HepG2 (cell line): ENCODE results near the gene PCNP. TPM values are rescaled to one million over a fixed set of nuclear protein-coding genes. Genes with fewer than 3 reads are reported as not detected.

Experiments used
- ARID3A ChIP-seq: IDR thresholded peaks from 2 replicates; pipeline ENCODE4 v1.6.1; 2012; ENCODE audit warnings: low read depth, low read length, improper control_type of control experiment
- E2F2 ChIP-seq: sonication (generic); formaldehyde crosslinking; IDR thresholded peaks from 2 replicates; pipeline ENCODE4 v1.4.0; 2020; ENCODE audit warnings: missing genetic modification reagents, borderline replicate concordance
- EEA1 ChIP-seq: sonication (generic); formaldehyde crosslinking; IDR thresholded peaks from 2 replicates; pipeline ENCODE4 v1.5.1; 2020; ENCODE audit warnings: mild to moderate bottlenecking, missing genetic modification reagents, borderline replicate concordance
- ESRRA ChIP-seq: sonication (generic); formaldehyde crosslinking; IDR thresholded peaks from 2 replicates; pipeline ENCODE4 v1.5.1; 2020; ENCODE audit warnings: mild to moderate bottlenecking, low read depth, missing genetic modification reagents
- FOXO1 ChIP-seq: sonication (generic); formaldehyde crosslinking; IDR thresholded peaks from 2 replicates; pipeline ENCODE4 v1.4.0; 2020; ENCODE audit warnings: missing genetic modification reagents
- HNRNPH1 ChIP-seq: fragments of 200-400 bp; formaldehyde crosslinking; optimal IDR thresholded peaks from 2 replicates; pipeline ENCODE3; 2017; ENCODE audit warnings: mild to moderate bottlenecking, low read depth, low read length
- HOXA5 ChIP-seq: sonication (generic); formaldehyde crosslinking; IDR thresholded peaks from 2 replicates; pipeline ENCODE4 v1.4.0; 2020; ENCODE audit warnings: missing genetic modification reagents
- HOXA7 ChIP-seq: sonication (generic); formaldehyde crosslinking; IDR thresholded peaks from 2 replicates; pipeline ENCODE4 v1.8.1; 2022; ENCODE audit warnings: mild to moderate bottlenecking, missing genetic modification reagents, moderate library complexity
- KMT2B ChIP-seq: IDR thresholded peaks from 2 replicates; pipeline ENCODE4 v1.6.1; 2016; ENCODE audit warnings: missing genetic modification reagents, missing compliant biosample characterization
- SPEN ChIP-seq: sonication (generic); formaldehyde crosslinking; IDR thresholded peaks from 2 replicates; pipeline ENCODE4 v1.5.1; 2020; ENCODE audit warnings: low read depth, mild to moderate bottlenecking, missing genetic modification reagents
- ZBTB38 ChIP-seq: sonication (generic); formaldehyde crosslinking; IDR thresholded peaks from 2 replicates; pipeline ENCODE4 v1.5.1; 2020; ENCODE audit warnings: mild to moderate bottlenecking, missing genetic modification reagents
- ZNF383 ChIP-seq: sonication (generic); formaldehyde crosslinking; IDR thresholded peaks from 2 replicates; pipeline ENCODE4 v1.4.0; 2020; ENCODE audit warnings: missing genetic modification reagents, mild to moderate bottlenecking, borderline replicate concordance
- ZNF704 ChIP-seq: sonication (generic); formaldehyde crosslinking; IDR thresholded peaks from 2 replicates; pipeline ENCODE4 v1.8.1; 2023; ENCODE audit warnings: mild to moderate bottlenecking, inconsistent platforms, moderate library complexity, missing genetic modification reagents, borderline replicate concordance
- ZNF777 ChIP-seq: sonication (generic); formaldehyde crosslinking; IDR thresholded peaks from 2 replicates; pipeline ENCODE4 v1.4.0; 2020; ENCODE audit warnings: missing genetic modification reagents
- polyA plus RNA-seq, 8 experiments: library from polyadenylated mRNA; depleted of rRNA in 3 of 8; stranded (reverse) in 7 of 8; unstranded in 1 of 8; fragments of >200 nt; fragmentation: Illumina TruSeq in 4 of 8; extraction: Trizol in 4 of 8; gene quantifications; 2 replicates each; pipeline versions ENCODE4 v1.2.1 to v1.2.3, GENCODE V29; 2011 to 2016; ENCODE audit warnings: low read depth in 4 of 8, missing spikeins in 1 of 8, mixed read lengths in 1 of 8; ENCODE audit not compliant: insufficient read depth in 1 of 8
- total RNA-seq, 5 experiments: library from RNA; depleted of rRNA; stranded (reverse); fragments of >200 nt; fragmentation: Illumina TruSeq; extraction: Trizol; gene quantifications; 2 replicates each; pipeline ENCODE4 v1.2.3, GENCODE V29; 2016; ENCODE audit warnings: low read depth in 1 of 5
- TF ChIP-seq, protein P1 (sequence below): sonication (generic); formaldehyde crosslinking; IDR thresholded peaks from 2 replicates; pipeline ENCODE4 v1.5.1; 2020; ENCODE audit warnings: missing genetic modification reagents, mild to moderate bottlenecking, borderline replicate concordance
- TF ChIP-seq, protein P2 (sequence below): sonication (generic); formaldehyde crosslinking; IDR thresholded peaks from 2 replicates; pipeline ENCODE4 v1.4.0; 2020; ENCODE audit warnings: mild to moderate bottlenecking, missing genetic modification reagents
- TF ChIP-seq, protein P3 (sequence below): sonication (generic); formaldehyde crosslinking; IDR thresholded peaks from 2 replicates; pipeline ENCODE4 v1.5.1; 2020; ENCODE audit warnings: missing genetic modification reagents, mild to moderate bottlenecking, borderline replicate concordance

The PCNP gene
- total and polyA plus RNA-seq, 2 of the 13 experiments (the other 11 are each of a cell fraction or from before 2014, with no cell fraction given), result 44.1 to 78.2 TPM

- TF ChIP-seq, protein P1, sequence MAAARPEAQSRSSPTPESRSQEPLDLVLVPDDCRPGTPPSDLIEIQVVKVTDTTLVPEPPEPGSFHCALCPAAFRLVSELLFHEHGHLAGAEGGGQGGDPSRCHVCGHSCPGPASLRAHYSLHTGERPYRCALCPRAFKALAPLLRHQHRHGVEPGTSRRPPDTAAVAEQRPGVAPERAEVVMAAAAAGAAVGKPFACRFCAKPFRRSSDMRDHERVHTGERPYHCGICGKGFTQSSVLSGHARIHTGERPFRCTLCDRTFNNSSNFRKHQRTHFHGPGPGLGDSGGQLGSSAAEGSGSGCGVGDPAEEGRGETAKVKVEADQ, result no peak; the same call in 1 of the 2 replicates
- no peak for TF ChIP-seq ZNF383 (CRISPR knock-in tag)
- TF ChIP-seq, protein P2, sequence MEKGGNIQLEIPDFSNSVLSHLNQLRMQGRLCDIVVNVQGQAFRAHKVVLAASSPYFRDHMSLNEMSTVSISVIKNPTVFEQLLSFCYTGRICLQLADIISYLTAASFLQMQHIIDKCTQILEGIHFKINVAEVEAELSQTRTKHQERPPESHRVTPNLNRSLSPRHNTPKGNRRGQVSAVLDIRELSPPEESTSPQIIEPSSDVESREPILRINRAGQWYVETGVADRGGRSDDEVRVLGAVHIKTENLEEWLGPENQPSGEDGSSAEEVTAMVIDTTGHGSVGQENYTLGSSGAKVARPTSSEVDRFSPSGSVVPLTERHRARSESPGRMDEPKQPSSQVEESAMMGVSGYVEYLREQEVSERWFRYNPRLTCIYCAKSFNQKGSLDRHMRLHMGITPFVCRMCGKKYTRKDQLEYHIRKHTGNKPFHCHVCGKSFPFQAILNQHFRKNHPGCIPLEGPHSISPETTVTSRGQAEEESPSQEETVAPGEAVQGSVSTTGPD (CRISPR knock-in tag), result 0 out of 2 replicates have a peak, but pooled peaks have one; percentile 46
- TF ChIP-seq FOXO1 (CRISPR knock-in tag), result no peak
- TF ChIP-seq HOXA7, result no peak
- TF ChIP-seq ZBTB38 (CRISPR knock-in tag), result peak; percentile 72
- TF ChIP-seq ZNF704 (CRISPR knock-in tag), result no peak; the same call in 1 of the 2 replicates
- TF ChIP-seq SPEN, result peak; percentile 97
- TF ChIP-seq EEA1 (CRISPR knock-in tag), result 0 out of 2 replicates have a peak, but pooled peaks have one; percentile 7
- TF ChIP-seq ZNF777, result no peak
- peak; percentile 81 for TF ChIP-seq HNRNPH1
- 0 out of 2 replicates have a peak, but pooled peaks have one; percentile 3 for TF ChIP-seq HOXA5 (CRISPR knock-in tag)
- TF ChIP-seq E2F2, result no peak
- TF ChIP-seq, protein P3, sequence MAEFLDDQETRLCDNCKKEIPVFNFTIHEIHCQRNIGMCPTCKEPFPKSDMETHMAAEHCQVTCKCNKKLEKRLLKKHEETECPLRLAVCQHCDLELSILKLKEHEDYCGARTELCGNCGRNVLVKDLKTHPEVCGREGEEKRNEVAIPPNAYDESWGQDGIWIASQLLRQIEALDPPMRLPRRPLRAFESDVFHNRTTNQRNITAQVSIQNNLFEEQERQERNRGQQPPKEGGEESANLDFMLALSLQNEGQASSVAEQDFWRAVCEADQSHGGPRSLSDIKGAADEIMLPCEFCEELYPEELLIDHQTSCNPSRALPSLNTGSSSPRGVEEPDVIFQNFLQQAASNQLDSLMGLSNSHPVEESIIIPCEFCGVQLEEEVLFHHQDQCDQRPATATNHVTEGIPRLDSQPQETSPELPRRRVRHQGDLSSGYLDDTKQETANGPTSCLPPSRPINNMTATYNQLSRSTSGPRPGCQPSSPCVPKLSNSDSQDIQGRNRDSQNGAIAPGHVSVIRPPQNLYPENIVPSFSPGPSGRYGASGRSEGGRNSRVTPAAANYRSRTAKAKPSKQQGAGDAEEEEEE (CRISPR knock-in tag), result no peak
- TF ChIP-seq ESRRA (CRISPR knock-in tag), result 0 out of 2 replicates have a peak, but pooled peaks have one; percentile 41
- peak; percentile 96 for TF ChIP-seq ARID3A
- peak; percentile 89 for TF ChIP-seq KMT2B (CRISPR knock-in tag)
Measured at GRCh38 chr3:101573449-101574387, at the start of gene PCNP (continued).
